ENCODE data around the gene PPP1R37. TPM values are rescaled to one million over a fixed set of nuclear protein-coding genes. Genes with fewer than 3 reads are reported as not detected.
A peak's percentile ranks its signal among the peaks of the same experiment; 100 is the strongest.

PPP1R37 gene
- total and polyA plus RNA-seq, 2 of the 13 experiments (the other 11 are each of a cell fraction or from before 2014, with no cell fraction given), result 9.0 to 14.3 TPM

DNA sequence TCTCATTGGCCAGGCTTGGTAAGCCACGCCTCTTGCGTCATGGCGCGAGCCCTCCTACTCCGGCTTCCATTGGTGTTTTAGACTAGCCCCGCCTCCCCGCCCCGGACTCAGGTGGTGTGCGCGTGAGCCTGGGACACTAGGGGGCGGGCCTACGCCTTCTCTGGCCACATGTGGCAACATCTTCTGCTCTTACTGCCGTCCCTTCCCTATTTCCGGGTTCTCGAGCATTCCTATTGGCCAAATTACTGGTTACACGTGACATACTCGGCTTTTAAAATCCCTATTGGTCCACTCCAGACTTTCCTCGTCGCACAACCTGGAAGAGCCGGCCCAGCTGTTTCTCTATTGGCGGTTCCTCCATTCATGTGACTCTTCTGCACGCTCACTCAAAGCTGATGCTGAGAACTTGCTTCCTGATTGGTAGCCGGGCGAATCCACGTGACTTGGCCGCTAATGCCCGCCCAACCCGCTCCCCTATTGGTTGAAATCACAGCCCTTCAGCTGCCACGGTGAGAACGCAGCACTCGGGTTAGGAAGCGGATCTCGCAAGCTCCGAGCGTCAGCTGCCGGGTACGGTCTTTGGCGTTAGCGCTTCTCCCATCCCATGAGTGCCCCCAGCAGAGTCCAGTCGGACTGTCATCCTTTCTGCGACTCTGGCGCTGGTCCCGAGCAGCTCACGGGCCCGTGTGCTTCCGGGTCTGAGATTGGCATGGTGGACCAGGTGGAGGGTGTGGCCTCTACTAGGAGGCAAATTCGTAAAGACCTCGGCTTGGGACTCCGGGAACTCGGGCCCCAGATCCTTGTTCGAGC lies 85.5 kb downstream of the PPP1R37 start, which contains the start of gene BLOC1S3 (continued):
- peak; percentile 26; the same call in 1 of the 2 replicates for TF ChIP-seq PRDM10 (CRISPR knock-in tag; IDR thresholded peaks at IDR 0.05; ENCODE audit: low read depth)
- TF ChIP-seq ZNF207 (IDR thresholded peaks at IDR 0.05; ENCODE audit: borderline replicate concordance), result no peak
- TF ChIP-seq FOXP4 (CRISPR knock-in tag; IDR thresholded peaks at IDR 0.05), result no peak
- TF ChIP-seq SOX5 (CRISPR knock-in tag; IDR thresholded peaks at IDR 0.05; ENCODE audit: borderline replicate concordance), result 0 out of 2 replicates have a peak, but pooled peaks have one; percentile 35
- TF ChIP-seq HNRNPK (IDR thresholded peaks at IDR 0.05; ENCODE audit: low read depth, low read length, poor library complexity, severe bottlenecking), result no peak
- no peak; the same call in 1 of the 2 replicates for TF ChIP-seq BRCA1 (CRISPR knock-in tag; IDR thresholded peaks at IDR 0.05)
- no peak for TF ChIP-seq ZNF143 (CRISPR knock-in tag; IDR thresholded peaks at IDR 0.05)
- no peak for TF ChIP-seq ZSCAN25 (CRISPR knock-in tag; IDR thresholded peaks at IDR 0.05)
- no peak for TF ChIP-seq NFE2 (CRISPR knock-in tag; IDR thresholded peaks at IDR 0.05)
- TF ChIP-seq TAF1 (CRISPR knock-in tag; IDR thresholded peaks at IDR 0.05), result peak; percentile 53
- TF ChIP-seq ZNF264 (CRISPR knock-in tag; IDR thresholded peaks at IDR 0.05), result peak; percentile 69; the same call in 1 of the 2 replicates
- no peak; the same call in 1 of the 2 replicates for TF ChIP-seq CBFB (CRISPR knock-in tag; IDR thresholded peaks at IDR 0.05)
- no peak for TF ChIP-seq NFIB (CRISPR knock-in tag; IDR thresholded peaks at IDR 0.05; ENCODE audit: borderline replicate concordance)
- TF ChIP-seq ZC3H4 (CRISPR knock-in tag; IDR thresholded peaks at IDR 0.05; ENCODE audit: borderline replicate concordance), result no peak
- TF ChIP-seq CEBPG (CRISPR knock-in tag; IDR thresholded peaks at IDR 0.05), result peak; percentile 85
- no peak for TF ChIP-seq MTF2 (CRISPR knock-in tag; IDR thresholded peaks at IDR 0.05; ENCODE audit: borderline replicate concordance)
- TF ChIP-seq ZNF766 (CRISPR knock-in tag; IDR thresholded peaks at IDR 0.05; ENCODE audit: borderline replicate concordance), result peak; percentile 51; the same call in 1 of the 2 replicates

Data from HepG2 (cell line).